Heart right ventricle (tissue), 16 donors: Measurements from ENCODE around the gene CHMP1B. TPM values are rescaled to one million over a fixed set of nuclear protein-coding genes. Genes with fewer than 3 reads are reported as not detected.

Experiments
- ATAC-seq, 8 donors: fragments of 200-7000 bp; cut with Tn5 transposase; one replicate each; pipeline ENCODE4 v1.9.1; 2020; ENCODE audit warnings: mild to moderate bottlenecking in 8 of 8, moderate library complexity in 8 of 8, moderate number of reproducible peaks in 1 of 8
- DNase-seq, 2 donors: peaks; one replicate each; pipeline ENCODE4 v3.0.0-alpha.2; 2020
- H3K27ac ChIP-seq, 10 donors: fragments of 200-600 bp; sonication (generic) in 2 of 10; one replicate each; pipeline versions ENCODE4 v1.5.0 to v1.8.0; 2020 to 2022; ENCODE audit warnings: mild to moderate bottlenecking in 3 of 10
- H3K27me3 ChIP-seq, 7 donors: fragments of 200-600 bp; one replicate each; pipeline ENCODE4 v1.8.0; 2021 to 2022; ENCODE audit warnings: mild to moderate bottlenecking in 2 of 7
- H3K36me3 ChIP-seq, 9 donors: fragments of 200-600 bp; sonication (generic) in 1 of 9; one replicate each; pipeline versions ENCODE4 v1.5.0 to v1.8.0; 2020 to 2022; ENCODE audit warnings: mild to moderate bottlenecking in 2 of 9
- H3K4me1 ChIP-seq, 9 donors: fragments of 200-600 bp; sonication (generic) in 1 of 9; one replicate each; pipeline versions ENCODE4 v1.5.0 to v1.8.0; 2020 to 2022; ENCODE audit warnings: mild to moderate bottlenecking in 4 of 9
- H3K4me3 ChIP-seq, 10 donors: fragments of 200-600 bp; sonication (generic) in 2 of 10; one replicate each; pipeline versions ENCODE4 v1.5.0 to v1.8.0; 2020 to 2022; ENCODE audit warnings: mild to moderate bottlenecking in 7 of 10, moderate library complexity in 2 of 10
- H3K9me3 ChIP-seq, 11 donors: fragments of 200-600 bp in 10 of 11; sonication (generic) in 2 of 11; one replicate each; pipeline versions ENCODE4 v1.5.0 to v1.8.0; 2013 to 2022; ENCODE audit warnings: mild to moderate bottlenecking in 2 of 11, control low read depth in 1 of 11, moderate library complexity in 1 of 11
- CTCF ChIP-seq, 9 donors: fragments of 200-600 bp; sonication (generic) in 2 of 9; IDR thresholded peaks; one replicate each; pipeline versions ENCODE4 v1.5.0 to v1.8.0; 2021 to 2022; ENCODE audit warnings: antibody characterized with exemption in 9 of 9, mild to moderate bottlenecking in 5 of 9, moderate library complexity in 1 of 9
- WGBS, 2 donors: extraction: QIAGEN DNeasy Blood & Tissue Kit; methylation state at CpG; one replicate each; pipeline ENCODE4 v1.1.7; 2013; ENCODE audit warnings: inconsistent platforms in 1 of 2; 5-methylcytosine and 5-hydroxymethylcytosine counted together
- intact Hi-C, 10 donors: fragments of 100-400 bp; cut with DNase I; formaldehyde crosslinking; loops; one replicate each; pipeline versions ENCODE4 v1.11.1 to v1.14.2; 2022
- polyA plus RNA-seq, 2 donors: library from polyadenylated mRNA; stranded (reverse); fragments of 200-250 nt; gene quantifications; one replicate each; pipeline ENCODE4 v1.2.3, GENCODE V29; 2013
- total RNA-seq, 10 donors: library from RNA; stranded (reverse); fragmentation: NEBNext Ultra II Directional in 3 of 10; extraction: Animal tissue kit (Norgen Biotek cat#: 25700) in 3 of 10; gene quantifications; one replicate each; pipeline versions ENCODE4 v1.2.1 to v1.2.4, GENCODE V29; 2021 to 2023
- donor health status: Arrhythmogenic right ventricular cardiomyopathy.
- donor health status: ischemic (EF 13 %, LVEDD 7.1; RV severe dilation, severe dysfunction).
- donor health status: healthy with polysubstance abuse.
- donor health status: DM: no; HTN: yes; CAD: no.
- donor health status: DM: no; HTN: no; CAD: no.
- donor health status: ischemic (EF 25% LVEDD 6.9; RV normal size, moderate dysfunction).
- donor health status: ischemic (EF 25% LVEDD 5.7; RV mildly dilated, moderate dysfunction).
- donor health status: healthy.
- donor health status: DM: yes; HTN: yes; CAD: no.
- donor health status: Ischemic cardiomyopathy.
- donor health status: ischemic (EF 35%, LVEDD 5.7; RV mildly dilated, moderate dysfunction).
- donor health status: nonischemic (EF 11% LVEDD 7.7; RV severe dilation, severe dysfunction).
- donor health status: DM: yes; HTN: yes; CAD: no.
- donor health status: PGD.
- donor health status: ischemic (EF 29% LVEDD 5.4; RV normal size, mild dysfunction).
- donor health status: nonischemic (EF 23%, LVEDD 6.1; RV moderate dilation, normal function).

The CHMP1B gene
- total and polyA plus RNA-seq, 12 donors = 16.3 to 53.7 (median 36.3) TPM

- no peak for TF ChIP-seq CTCF (IDR thresholded peaks at IDR 0.05)
- Histone ChIP-seq H3K4me3 (no peak overlapping the region), H3K4me1 (peaks cover 0 to under 1% (median 0%) of the 10 kb centered on the region in 9 donors), H3K27me3 (no peaks in the 10 kb centered on the region), H3K36me3 (no peaks in the 10 kb centered on the region), H3K27ac (no peak overlapping the region), H3K9me3 (no peaks in the 10 kb centered on the region)
- ATAC-seq = no peak
- intact Hi-C loops = no loop called here
- WGBS, 2 donors = 64 to 66% methylated on average over 5 of the region's 5 CpGs
- DNase-seq = no peak
Observed at GRCh38 chr18:11834772-11835171, 16.4 kb upstream of the CHMP1B start.

GRCh38 chr18:11839556-11839955, 11.7 kb upstream of the CHMP1B start:
- ATAC-seq = no peak
- H3K9me3 ChIP-seq = no peaks in the 10 kb centered on the region
- H3K27ac ChIP-seq = no peak overlapping the region
- intact Hi-C loops = no loop called here
- no peak for DNase-seq
- H3K27me3 ChIP-seq = no peaks in the 10 kb centered on the region
- WGBS, 2 donors = 74% methylated on average over 6 of the region's 6 CpGs
- H3K36me3 ChIP-seq = no peaks in the 10 kb centered on the region
- H3K4me1 ChIP-seq = peaks cover 0 to 3% (median 0%) of the 10 kb centered on the region in 9 donors
- TF ChIP-seq CTCF (IDR thresholded peaks at IDR 0.05) = no peak
- H3K4me3 ChIP-seq = no peak overlapping the region

GRCh38 chr18:11840493-11840892, 10.7 kb upstream of the CHMP1B start:
- no peaks in the 10 kb centered on the region for H3K9me3 ChIP-seq
- H3K27ac ChIP-seq = no peak overlapping the region
- no peaks in the 10 kb centered on the region for H3K27me3 ChIP-seq
- H3K36me3 ChIP-seq = no peaks in the 10 kb centered on the region
- peaks cover 0 to 3% (median 0%) of the 10 kb centered on the region in 9 donors for H3K4me1 ChIP-seq
- no peak for ATAC-seq
- WGBS, 2 donors = 37 to 46% methylated on average over 6 of the region's 6 CpGs
- intact Hi-C loops = loop anchor here in 1 of 10 donors (10.0 kb wide), 1 partner anchor 154 kb away; no protein-coding TSS in a partner anchor
- no peak for TF ChIP-seq CTCF (IDR thresholded peaks at IDR 0.05)
- H3K4me3 ChIP-seq = no peak overlapping the region
- DNase-seq = no peak

- intact Hi-C loops = loop anchor here in 1 of 10 donors (10.0 kb wide), 1 partner anchor 152 kb away; no protein-coding TSS in a partner anchor
- no peak for ATAC-seq
Observed at GRCh38 chr18:11842562-11842961, 8.7 kb upstream of the CHMP1B start.

More at GRCh38 chr18:11842562-11842961, 8.7 kb upstream of the CHMP1B start:
- TF ChIP-seq CTCF (IDR thresholded peaks at IDR 0.05) = no peak
- Histone ChIP-seq H3K27ac (no peak overlapping the region), H3K36me3 (no peaks in the 10 kb centered on the region), H3K27me3 (no peaks in the 10 kb centered on the region), H3K9me3 (no peaks in the 10 kb centered on the region), H3K4me1 (peaks cover 0 to 3% (median 0%) of the 10 kb centered on the region in 9 donors), H3K4me3 (no peak overlapping the region)
- DNase-seq = no peak
- 74 to 76% methylated on average over 5 of the region's 5 CpGs for WGBS, 2 donors
